ENCODE data around the gene TAF11L6.
"Not testable (repeated sequence)": the region's sequence is repeated elsewhere in the genome, so short reads cannot be mapped to it uniquely, and the experiment has no call there.

TAF11L6 gene

GRCh38 chr5:17528369-17528768, at the start of gene TAF11L6:
Gene TAF11L6 (plus strand): TSS chr5:17528669.
- H3K27me3 ChIP-seq (ENCODE audit: insufficient read depth, insufficient read length); DNase-seq (ENCODE audit: low read depth, low spot score); H3K4me1 ChIP-seq (ENCODE audit: insufficient read depth, insufficient read length); H3K4me3 ChIP-seq (ENCODE audit: insufficient read length, low read depth); H3K36me3 ChIP-seq (ENCODE audit: insufficient read depth, insufficient read length, low read length); H3K9ac ChIP-seq (ENCODE audit: insufficient read length, low read depth); H3K9me3 ChIP-seq (ENCODE audit: insufficient read depth, low read length): not testable (repeated sequence)

GRCh38 chr5:17481378-17481777, 47.1 kb upstream of the TAF11L6 start:
- H3K9ac ChIP-seq (ENCODE audit: insufficient read length, low read depth): no peak overlapping the region
- H3K36me3 ChIP-seq (ENCODE audit: insufficient read depth, insufficient read length, low read length): no peaks in the 10 kb centered on the region
- no peak overlapping the region for H3K4me3 ChIP-seq (ENCODE audit: insufficient read length, low read depth)
- no peak for DNase-seq (ENCODE audit: low read depth, low spot score)
- H3K27me3 ChIP-seq (ENCODE audit: insufficient read depth, insufficient read length): no peaks in the 10 kb centered on the region
- H3K4me1 ChIP-seq (ENCODE audit: insufficient read depth, insufficient read length): no peaks in the 10 kb centered on the region
- no peak for TF ChIP-seq SUZ12 (IDR thresholded peaks at IDR 0.05; ENCODE audit: extremely low read depth, insufficient read depth, insufficient read length)
- no peak for TF ChIP-seq YY1 (IDR thresholded peaks at IDR 0.05; ENCODE audit: insufficient read depth, insufficient read length)
- no peak for TF ChIP-seq ZNF274 (IDR thresholded peaks at IDR 0.05; ENCODE audit: low read depth, low read length)
- H3K9me3 ChIP-seq (ENCODE audit: insufficient read depth, low read length): no peaks in the 10 kb centered on the region

GRCh38 chr5:17482790-17483189, 45.7 kb upstream of the TAF11L6 start:
- H3K9me3 ChIP-seq (ENCODE audit: insufficient read depth, low read length): no peaks in the 10 kb centered on the region
- no peak for TF ChIP-seq SUZ12 (IDR thresholded peaks at IDR 0.05; ENCODE audit: extremely low read depth, insufficient read depth, insufficient read length)
- no peak for TF ChIP-seq ZNF274 (IDR thresholded peaks at IDR 0.05; ENCODE audit: low read depth, low read length)
- no peak for TF ChIP-seq YY1 (IDR thresholded peaks at IDR 0.05; ENCODE audit: insufficient read depth, insufficient read length)
- no peak for DNase-seq (ENCODE audit: low read depth, low spot score)
- no peaks in the 10 kb centered on the region for H3K27me3 ChIP-seq (ENCODE audit: insufficient read depth, insufficient read length)
- H3K36me3 ChIP-seq (ENCODE audit: insufficient read depth, insufficient read length, low read length): no peaks in the 10 kb centered on the region
- H3K9ac ChIP-seq (ENCODE audit: insufficient read length, low read depth): no peak overlapping the region
- H3K4me1 ChIP-seq (ENCODE audit: insufficient read depth, insufficient read length): no peaks in the 10 kb centered on the region
- no peak overlapping the region for H3K4me3 ChIP-seq (ENCODE audit: insufficient read length, low read depth)

GRCh38 chr5:17486464-17487173, 41.9 kb upstream of the TAF11L6 start:
- not testable (repeated sequence) for H3K9ac ChIP-seq (ENCODE audit: insufficient read length, low read depth); H3K36me3 ChIP-seq (ENCODE audit: insufficient read depth, insufficient read length, low read length); H3K4me1 ChIP-seq (ENCODE audit: insufficient read depth, insufficient read length); H3K9me3 ChIP-seq (ENCODE audit: insufficient read depth, low read length); H3K4me3 ChIP-seq (ENCODE audit: insufficient read length, low read depth); H3K27me3 ChIP-seq (ENCODE audit: insufficient read depth, insufficient read length); DNase-seq (ENCODE audit: low read depth, low spot score)

GRCh38 chr5:17487174-17487512, 41.3 kb upstream of the TAF11L6 start:
- no peaks in the 10 kb centered on the region for H3K27me3 ChIP-seq (ENCODE audit: insufficient read depth, insufficient read length)
- H3K9ac ChIP-seq (ENCODE audit: insufficient read length, low read depth): no peak overlapping the region
- DNase-seq (ENCODE audit: low read depth, low spot score): no peak
- TF ChIP-seq ZNF274 (IDR thresholded peaks at IDR 0.05; ENCODE audit: low read depth, low read length) (no peak), SUZ12 (IDR thresholded peaks at IDR 0.05; ENCODE audit: extremely low read depth, insufficient read depth, insufficient read length) (no peak), YY1 (IDR thresholded peaks at IDR 0.05; ENCODE audit: insufficient read depth, insufficient read length) (no peak)
- H3K9me3 ChIP-seq (ENCODE audit: insufficient read depth, low read length): no peaks in the 10 kb centered on the region
- H3K4me3 ChIP-seq (ENCODE audit: insufficient read length, low read depth): no peak overlapping the region
- no peaks in the 10 kb centered on the region for H3K36me3 ChIP-seq (ENCODE audit: insufficient read depth, insufficient read length, low read length)
- no peaks in the 10 kb centered on the region for H3K4me1 ChIP-seq (ENCODE audit: insufficient read depth, insufficient read length)

GRCh38 chr5:17491257-17491656, 37.2 kb upstream of the TAF11L6 start:
- H3K9ac ChIP-seq (ENCODE audit: insufficient read length, low read depth); DNase-seq (ENCODE audit: low read depth, low spot score); H3K36me3 ChIP-seq (ENCODE audit: insufficient read depth, insufficient read length, low read length); H3K4me1 ChIP-seq (ENCODE audit: insufficient read depth, insufficient read length); H3K9me3 ChIP-seq (ENCODE audit: insufficient read depth, low read length); H3K27me3 ChIP-seq (ENCODE audit: insufficient read depth, insufficient read length); H3K4me3 ChIP-seq (ENCODE audit: insufficient read length, low read depth): not testable (repeated sequence)

GRCh38 chr5:17492770-17493169, 35.7 kb upstream of the TAF11L6 start:
- no peak for DNase-seq (ENCODE audit: low read depth, low spot score)
- Histone ChIP-seq H3K4me3 (ENCODE audit: insufficient read length, low read depth) (no peak overlapping the region), H3K36me3 (ENCODE audit: insufficient read depth, insufficient read length, low read length) (no peaks in the 10 kb centered on the region), H3K9ac (ENCODE audit: insufficient read length, low read depth) (no peak overlapping the region), H3K9me3 (ENCODE audit: insufficient read depth, low read length) (no peaks in the 10 kb centered on the region), H3K4me1 (ENCODE audit: insufficient read depth, insufficient read length) (no peaks in the 10 kb centered on the region), H3K27me3 (ENCODE audit: insufficient read depth, insufficient read length) (no peaks in the 10 kb centered on the region)
- no peak for TF ChIP-seq YY1 (IDR thresholded peaks at IDR 0.05; ENCODE audit: insufficient read depth, insufficient read length)
- no peak for TF ChIP-seq SUZ12 (IDR thresholded peaks at IDR 0.05; ENCODE audit: extremely low read depth, insufficient read depth, insufficient read length)
- no peak for TF ChIP-seq ZNF274 (IDR thresholded peaks at IDR 0.05; ENCODE audit: low read depth, low read length)

- H3K4me3 ChIP-seq (ENCODE audit: insufficient read length, low read depth): no peak overlapping the region
- no peaks in the 10 kb centered on the region for H3K36me3 ChIP-seq (ENCODE audit: insufficient read depth, insufficient read length, low read length)
- H3K9me3 ChIP-seq (ENCODE audit: insufficient read depth, low read length): no peaks in the 10 kb centered on the region
- no peak for TF ChIP-seq ZNF274 (IDR thresholded peaks at IDR 0.05; ENCODE audit: low read depth, low read length)
- no peak for TF ChIP-seq YY1 (IDR thresholded peaks at IDR 0.05; ENCODE audit: insufficient read depth, insufficient read length)
- no peak for TF ChIP-seq SUZ12 (IDR thresholded peaks at IDR 0.05; ENCODE audit: extremely low read depth, insufficient read depth, insufficient read length)
- H3K27me3 ChIP-seq (ENCODE audit: insufficient read depth, insufficient read length): no peaks in the 10 kb centered on the region
- no peaks in the 10 kb centered on the region for H3K4me1 ChIP-seq (ENCODE audit: insufficient read depth, insufficient read length)
- H3K9ac ChIP-seq (ENCODE audit: insufficient read length, low read depth): no peak overlapping the region
- no peak for DNase-seq (ENCODE audit: low read depth, low spot score)
Measured at GRCh38 chr5:17497446-17497845, 31.0 kb upstream of the TAF11L6 start.

- H3K9ac ChIP-seq (ENCODE audit: insufficient read length, low read depth); H3K4me1 ChIP-seq (ENCODE audit: insufficient read depth, insufficient read length); H3K27me3 ChIP-seq (ENCODE audit: insufficient read depth, insufficient read length); H3K9me3 ChIP-seq (ENCODE audit: insufficient read depth, low read length); DNase-seq (ENCODE audit: low read depth, low spot score); H3K36me3 ChIP-seq (ENCODE audit: insufficient read depth, insufficient read length, low read length); H3K4me3 ChIP-seq (ENCODE audit: insufficient read length, low read depth): not testable (repeated sequence)
Measured at GRCh38 chr5:17497931-17498330, 30.5 kb upstream of the TAF11L6 start, which contains the start of gene TAF11L2. Gene TAF11L2 (plus strand): TSS chr5:17498231.
